H9 (cell line): ENCODE measurements around the gene TAAR8. TPM values are rescaled to one million over a fixed set of nuclear protein-coding genes. Genes with fewer than 3 reads are reported as not detected.

Experiments used
- DNase-seq: peaks from one replicate; pipeline ENCODE4 v3.0.0-alpha.2; 2017
- H2AFZ ChIP-seq: one replicate; pipeline ENCODE4 v1.6.1; 2013; ENCODE audit warnings: mild to moderate bottlenecking, low read length, control low read depth, moderate library complexity
- H2AK5ac ChIP-seq: 2 replicates; pipeline ENCODE4 v1.6.1; 2013; ENCODE audit warnings: low read length, control low read depth, mixed read lengths; ENCODE audit not compliant: insufficient read length
- H2BK120ac ChIP-seq: one replicate; pipeline ENCODE4 v1.6.1; 2013; ENCODE audit warnings: low read depth, mild to moderate bottlenecking, low read length, control low read depth, inconsistent platforms; ENCODE audit not compliant: poor library complexity, severe bottlenecking
- H2BK12ac ChIP-seq: 2 replicates; pipeline ENCODE4 v1.6.1; 2013; ENCODE audit warnings: low read length, control low read depth, mixed read lengths, low read depth; ENCODE audit not compliant: insufficient read length
- H2BK15ac ChIP-seq: 2 replicates; pipeline ENCODE4 v1.6.1; 2013; ENCODE audit warnings: low read depth, low read length, control low read depth
- H2BK20ac ChIP-seq: one replicate; pipeline ENCODE4 v1.6.1; 2013; ENCODE audit warnings: low read depth, mild to moderate bottlenecking, low read length, control low read depth, inconsistent platforms; ENCODE audit not compliant: poor library complexity, severe bottlenecking
- H2BK5ac ChIP-seq: 2 replicates; pipeline ENCODE4 v1.6.1; 2013; ENCODE audit warnings: low read length, control low read depth, mixed read lengths; ENCODE audit not compliant: insufficient read length
- H3K14ac ChIP-seq: 2 replicates; pipeline ENCODE4 v1.6.1; 2013; ENCODE audit warnings: low read length, control low read depth; ENCODE audit not compliant: insufficient read depth
- H3K18ac ChIP-seq: 2 replicates; pipeline ENCODE4 v1.6.1; 2013; ENCODE audit warnings: low read depth, mild to moderate bottlenecking, mixed read lengths, low read length, control low read depth; ENCODE audit not compliant: insufficient read length
- H3K23ac ChIP-seq: 2 replicates; pipeline ENCODE4 v1.6.1; 2013; ENCODE audit warnings: low read length, control low read depth, mixed read lengths, low read depth; ENCODE audit not compliant: insufficient read length
- H3K23me2 ChIP-seq: 2 replicates; pipeline ENCODE4 v1.6.1; 2013; ENCODE audit warnings: low read depth, mild to moderate bottlenecking, mixed read lengths, low read length, control low read depth; ENCODE audit not compliant: insufficient read length, poor library complexity, severe bottlenecking
- H3K27ac ChIP-seq: 2 replicates; pipeline ENCODE4 v1.5.1; 2013; ENCODE audit warnings: low read length, control low read depth, mixed read lengths, low read depth; ENCODE audit not compliant: insufficient read length
- H3K27me3 ChIP-seq: 2 replicates; pipeline ENCODE4 v1.6.1; 2013; ENCODE audit warnings: low read length, control low read depth, inconsistent platforms; ENCODE audit not compliant: insufficient read depth
- H3K4ac ChIP-seq: 2 replicates; pipeline ENCODE4 v1.6.1; 2013; ENCODE audit warnings: low read depth, mild to moderate bottlenecking, control low read depth, inconsistent platforms, low read length, moderate library complexity
- H3K4me1 ChIP-seq: 2 replicates; pipeline ENCODE4 v1.6.1; 2013; ENCODE audit warnings: low read length, control low read depth, inconsistent platforms; ENCODE audit not compliant: insufficient read depth
- H3K4me2 ChIP-seq: 2 replicates; pipeline ENCODE4 v1.6.1; 2013; ENCODE audit warnings: low read length, control low read depth, mixed read lengths; ENCODE audit not compliant: insufficient read length, insufficient read depth
- H3K56ac ChIP-seq: 2 replicates; pipeline ENCODE4 v1.6.1; 2013; ENCODE audit warnings: low read depth, mild to moderate bottlenecking, mixed read lengths, low read length, control low read depth; ENCODE audit not compliant: insufficient read length
- H3K79me1 ChIP-seq: 2 replicates; pipeline ENCODE4 v1.6.1; 2013; ENCODE audit warnings: low read depth, mild to moderate bottlenecking, moderate library complexity, low read length, control low read depth, inconsistent platforms; ENCODE audit not compliant: insufficient read depth, poor library complexity, severe bottlenecking
- H3K79me2 ChIP-seq: 2 replicates; pipeline ENCODE4 v1.6.1; 2013; ENCODE audit warnings: low read length, control low read depth, inconsistent platforms; ENCODE audit not compliant: insufficient read depth
- H3K9ac ChIP-seq: 2 replicates; pipeline ENCODE4 v1.6.1; 2013; ENCODE audit warnings: low read length, control low read depth, mixed read lengths; ENCODE audit not compliant: insufficient read length; ENCODE audit errors: extremely low read depth
- H3K9me3 ChIP-seq: one replicate; pipeline ENCODE4 v1.6.1; 2013; ENCODE audit warnings: low read depth, low read length, inconsistent platforms; ENCODE audit not compliant: control insufficient read depth
- H3T11ph ChIP-seq: one replicate; pipeline ENCODE4 v1.6.1; 2013; ENCODE audit warnings: mild to moderate bottlenecking, low read length, control low read depth, inconsistent platforms
- H4K20me1 ChIP-seq: one replicate; pipeline ENCODE4 v1.6.1; 2013; ENCODE audit not compliant: control insufficient read depth, insufficient read length, insufficient read depth
- H4K5ac ChIP-seq: 2 replicates; pipeline ENCODE4 v1.6.1; 2013; ENCODE audit warnings: low read depth, mild to moderate bottlenecking, mixed read lengths, low read length, control low read depth; ENCODE audit not compliant: insufficient read length
- H4K8ac ChIP-seq: replicated peaks from 2 replicates; pipeline ENCODE4 v1.6.1; 2013; ENCODE audit warnings: low read length, control low read depth, mixed read lengths, low read depth; ENCODE audit not compliant: insufficient read length
- H4K91ac ChIP-seq: 2 replicates; pipeline ENCODE4 v1.6.1; 2013; ENCODE audit warnings: low read depth, mild to moderate bottlenecking, moderate library complexity, mixed read lengths, low read length, control low read depth; ENCODE audit not compliant: insufficient read length
- H3K27ac Mint-ChIP-seq, 3 experiments: 2 replicates in 2 of 3; 3 replicates in 1 of 3; pipeline ENCODE4 v1.8.0; 2020 to 2021; ENCODE audit warnings: mixed read lengths in 3 of 3, mild to moderate bottlenecking in 1 of 3, moderate library complexity in 1 of 3
- H3K27me3 Mint-ChIP-seq: 2 replicates; pipeline ENCODE4 v1.8.0; 2021; ENCODE audit warnings: low read depth, mild to moderate bottlenecking, moderate library complexity, mixed read lengths
- H3K36me3 Mint-ChIP-seq, 3 experiments: 2 replicates in 2 of 3; 3 replicates in 1 of 3; pipeline ENCODE4 v1.8.0; 2020 to 2021; ENCODE audit warnings: low read depth in 3 of 3, mixed read lengths in 3 of 3; ENCODE audit not compliant: insufficient read depth in 1 of 3
- H3K4me1 Mint-ChIP-seq, 2 experiments: 2 replicates each; pipeline ENCODE4 v1.8.0; 2020; ENCODE audit warnings: mixed read lengths in 2 of 2
- H3K4me3 Mint-ChIP-seq, 2 experiments: 2 replicates in 1 of 2; 3 replicates in 1 of 2; pipeline ENCODE4 v1.8.0; 2020 to 2021; ENCODE audit warnings: mild to moderate bottlenecking in 2 of 2, mixed read lengths in 2 of 2, moderate library complexity in 1 of 2
- H3K9me3 Mint-ChIP-seq, 2 experiments: 2 replicates in 1 of 2; 3 replicates in 1 of 2; pipeline ENCODE4 v1.8.0; 2020; ENCODE audit warnings: mild to moderate bottlenecking in 2 of 2, mixed read lengths in 2 of 2, moderate library complexity in 1 of 2
- CTCF ChIP-seq: fragments of 200-600 bp; sonication (generic); conservative IDR thresholded peaks from 3 replicates; pipeline ENCODE4 v1.8.0; 2021; ENCODE audit warnings: antibody characterized with exemption, mild to moderate bottlenecking
- WGBS: extraction: QIAGEN DNeasy Blood & Tissue Kit; methylation state at CpG from one replicate; pipeline ENCODE4 v1.1.7; 2013; ENCODE audit warnings: missing lambda C conversion rate, low lambda C conversion rate, mixed read lengths; ENCODE audit not compliant: insufficient read length; ENCODE audit errors: extremely low coverage; 5-methylcytosine and 5-hydroxymethylcytosine counted together
- total RNA-seq: library from RNA; stranded (reverse); gene quantifications from 2 replicates; pipeline ENCODE4 v1.2.1, GENCODE V29; 2021

TAAR8 gene
- total RNA-seq, 1 experiment from 2014 or later: not detected

- H3K14ac ChIP-seq: no peak overlapping the region
- no peak overlapping the region for H2BK12ac ChIP-seq
- H3K4me2 ChIP-seq: no peak overlapping the region
- no peaks in the 10 kb centered on the region for H3K27me3 ChIP-seq
- no peak overlapping the region for H2BK120ac ChIP-seq
- H2AK5ac ChIP-seq: no peak overlapping the region
- no CpG with 5 or more reads among the region's 6 CpGs for WGBS
- H3K79me1 ChIP-seq: no peaks in the 10 kb centered on the region
- H3K9me3 Mint-ChIP-seq: no peaks in the 10 kb centered on the region; a peak in 1 of 5 replicates
- no peak overlapping the region for H3K27ac Mint-ChIP-seq
- H2BK5ac ChIP-seq: no peak overlapping the region
- no peak overlapping the region for H2BK15ac ChIP-seq
- H3K9me3 ChIP-seq: no peaks in the 10 kb centered on the region
- no peak overlapping the region for H2AFZ ChIP-seq
- H3K4ac ChIP-seq: no peak overlapping the region
- H4K5ac ChIP-seq: no peak overlapping the region
- H4K20me1 ChIP-seq: no peaks in the 10 kb centered on the region
- no peak overlapping the region for H3K18ac ChIP-seq
- no peaks in the 10 kb centered on the region for H3K36me3 Mint-ChIP-seq
- no peak overlapping the region for H3T11ph ChIP-seq
- no peaks in the 10 kb centered on the region for H3K79me2 ChIP-seq
- no peak overlapping the region for H3K9ac ChIP-seq
- peaks cover 10% of the 10 kb centered on the region for H3K27me3 Mint-ChIP-seq
- H3K4me3 Mint-ChIP-seq: no peak overlapping the region
- H4K91ac ChIP-seq: no peak overlapping the region
- DNase-seq: no peak
- H3K4me1 Mint-ChIP-seq: peaks cover 20 to 23% of the 10 kb centered on the region in 2 experiments
- H3K27ac ChIP-seq: no peak overlapping the region
- no peak for TF ChIP-seq CTCF
- no peak overlapping the region for H2BK20ac ChIP-seq
- H3K4me1 ChIP-seq: no peaks in the 10 kb centered on the region; the same call in 1 of the 2 replicates
- H3K23ac ChIP-seq: no peak overlapping the region
- H3K56ac ChIP-seq: no peak overlapping the region
- H3K23me2 ChIP-seq: no peaks in the 10 kb centered on the region
- H4K8ac ChIP-seq: no peak overlapping the region
Observed at GRCh38 chr6:132527791-132528190, 24.7 kb upstream of the TAAR8 start.
